HG02938 (cell line): ENCODE data around the gene MTCL3.
A peak's percentile ranks its signal among the peaks of the same experiment; 100 is the strongest.

Source experiments
- ATAC-seq: cut with Tn5 transposase; IDR thresholded peaks from one replicate; pipeline ENCODE4 v1.9.1; 2021; ENCODE audit warnings: mild to moderate bottlenecking, moderate library complexity; ENCODE audit not compliant: unreplicated experiment

MTCL3 gene

GRCh38 chr6:127515234-127515793 lies 3.8 kb downstream of the MTCL3 start:
- ATAC-seq = peak; percentile 4

DNA sequence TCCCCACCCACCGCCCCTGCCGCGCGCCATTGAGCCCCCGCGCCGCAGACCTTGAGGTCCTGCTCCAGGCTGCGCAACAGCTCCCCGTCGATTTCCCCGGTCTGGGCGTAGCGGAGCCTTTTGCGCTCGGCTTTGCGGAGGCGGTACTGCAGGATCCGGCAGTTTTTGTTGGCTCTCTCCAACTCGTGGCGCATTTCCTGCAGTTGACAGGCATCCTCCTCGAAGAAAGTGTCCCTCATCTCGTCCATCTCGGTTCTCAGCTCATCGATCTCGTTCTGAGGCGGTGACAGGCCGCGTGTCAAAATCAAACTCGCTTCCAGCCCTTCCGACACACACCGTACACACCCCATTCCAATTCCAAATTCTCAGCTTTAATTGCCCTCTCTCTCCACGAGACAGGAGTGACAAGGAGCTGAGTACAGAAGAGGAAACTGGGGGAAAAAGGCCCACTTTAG lies 4.3 kb downstream of the MTCL3 start:
- ATAC-seq = no peak

DNA sequence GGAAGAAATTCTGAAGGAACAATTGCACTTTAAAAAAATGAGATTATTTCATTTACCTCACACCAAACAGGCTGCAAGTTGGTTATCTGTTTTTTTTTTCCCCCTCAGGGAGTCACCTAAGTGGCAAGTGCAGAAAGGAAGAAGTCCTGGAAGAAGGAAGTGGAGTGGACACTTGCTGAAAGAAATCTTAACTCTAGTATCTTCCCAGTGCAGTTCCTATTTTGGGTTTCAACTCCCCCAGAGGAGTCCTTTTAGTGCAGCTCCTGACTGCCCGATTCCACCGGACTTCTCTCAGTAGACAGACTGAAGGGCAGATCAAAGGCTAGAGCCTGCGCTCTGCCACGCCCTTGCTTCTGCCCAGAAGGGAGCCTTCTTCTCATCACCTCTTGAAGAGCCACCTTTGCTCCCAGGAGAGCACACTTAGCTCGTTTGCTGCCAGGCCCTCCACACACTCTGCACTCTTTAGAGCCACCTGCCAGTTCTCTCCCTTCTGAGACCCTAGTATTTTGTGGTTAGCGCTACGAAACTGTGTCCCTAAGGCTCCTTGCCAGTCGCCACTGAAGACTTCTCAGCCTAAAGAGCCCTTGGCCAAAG lies 4.9 kb downstream of the MTCL3 start:
- no peak for ATAC-seq

DNA sequence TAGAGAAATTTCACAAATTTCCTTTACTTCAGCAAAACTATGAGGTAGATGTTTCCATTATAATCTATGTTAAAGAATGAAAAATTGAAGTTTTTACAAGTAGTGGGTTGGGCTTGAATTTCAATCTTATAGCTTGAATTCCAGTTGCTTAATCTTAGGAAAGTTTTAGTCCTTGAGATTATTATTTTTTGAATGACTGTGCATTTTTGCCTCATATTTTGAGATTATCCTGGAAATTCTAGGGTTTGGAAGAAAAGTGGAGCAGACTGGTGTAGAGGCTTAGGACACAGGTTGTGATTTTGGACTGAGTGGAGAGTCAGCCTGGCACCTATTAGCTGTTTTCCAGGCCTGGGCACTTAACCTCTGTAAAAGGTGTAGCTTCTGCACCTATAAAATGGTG lies 5.7 kb downstream of the MTCL3 start:
- ATAC-seq = no peak

DNA sequence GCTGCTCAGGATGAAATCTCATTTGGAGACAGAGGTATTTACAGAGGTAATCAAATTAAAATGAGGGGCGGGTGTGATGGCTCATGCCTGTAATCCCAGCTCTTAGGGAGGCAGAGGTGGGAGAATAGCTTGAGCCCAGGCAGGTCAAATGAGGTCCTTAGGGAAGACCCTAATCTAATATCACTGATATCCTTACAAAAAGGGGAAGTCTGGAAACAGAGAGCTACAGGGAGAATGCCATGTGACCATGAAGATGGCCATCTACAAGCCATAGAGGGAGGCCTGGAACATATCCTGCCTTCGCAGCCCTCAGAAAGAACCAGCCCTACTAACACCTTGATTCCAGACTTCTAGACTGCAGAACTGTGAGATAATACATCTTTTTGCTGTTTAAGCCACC lies 8.3 kb downstream of the MTCL3 start:
- ATAC-seq = no peak

DNA sequence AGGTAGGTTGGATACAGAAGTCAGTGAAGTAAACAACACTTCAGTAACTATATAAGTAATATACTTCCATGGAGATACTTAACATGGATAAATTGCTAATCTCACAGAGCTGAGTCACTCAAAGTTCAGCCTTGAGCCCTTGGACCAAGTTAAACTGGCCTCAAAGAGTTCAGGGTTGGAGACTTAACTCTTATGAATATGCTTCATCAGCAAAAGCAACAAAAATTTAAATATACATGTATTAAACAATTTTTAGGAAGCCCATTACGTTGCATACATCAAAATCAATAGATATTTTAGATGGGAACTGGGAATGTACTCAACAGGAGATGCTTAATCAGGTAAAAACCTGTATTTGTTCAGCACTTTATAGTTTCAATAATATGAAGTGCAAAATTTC lies 12.2 kb downstream of the MTCL3 start:
- ATAC-seq = no peak

DNA sequence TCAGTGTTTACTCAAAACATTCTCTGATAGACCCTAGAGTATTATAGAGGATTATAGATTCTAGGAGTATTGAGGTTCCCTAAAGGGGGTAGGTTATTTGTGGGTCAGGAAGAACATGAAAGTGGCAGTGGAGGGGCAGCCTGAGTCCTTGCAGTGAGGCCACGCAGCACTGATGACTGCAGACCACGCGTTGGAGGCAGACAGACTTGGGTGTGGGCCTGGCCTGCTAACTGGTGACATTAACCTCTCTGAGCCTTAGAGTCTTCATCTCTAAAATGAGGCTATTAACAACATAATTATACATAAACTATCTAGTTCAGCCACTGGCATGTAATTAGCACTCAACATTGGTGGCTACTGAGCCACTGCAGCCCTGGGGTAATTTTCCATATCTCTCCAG lies 16.1 kb downstream of the MTCL3 start:
- no peak for ATAC-seq

DNA sequence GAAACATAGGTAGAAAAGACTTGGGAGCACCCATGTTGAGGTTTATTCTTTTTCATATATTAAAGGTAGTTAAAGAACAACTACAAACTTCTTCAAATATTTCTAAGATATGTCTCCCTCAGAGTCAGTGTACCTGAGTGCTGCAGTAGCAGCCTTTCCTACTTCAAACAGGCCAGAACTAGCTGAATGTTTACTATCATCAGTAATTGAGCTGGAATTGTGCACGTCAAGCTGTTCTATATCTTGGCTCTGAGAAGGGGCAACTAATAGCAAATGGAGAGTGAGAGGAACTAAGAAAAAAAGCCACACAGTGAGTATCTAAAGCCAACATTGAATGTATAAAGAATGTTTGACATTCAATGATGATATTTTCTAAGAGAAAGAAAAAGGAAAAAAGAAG lies 21.7 kb downstream of the MTCL3 start:
- ATAC-seq = no peak

DNA sequence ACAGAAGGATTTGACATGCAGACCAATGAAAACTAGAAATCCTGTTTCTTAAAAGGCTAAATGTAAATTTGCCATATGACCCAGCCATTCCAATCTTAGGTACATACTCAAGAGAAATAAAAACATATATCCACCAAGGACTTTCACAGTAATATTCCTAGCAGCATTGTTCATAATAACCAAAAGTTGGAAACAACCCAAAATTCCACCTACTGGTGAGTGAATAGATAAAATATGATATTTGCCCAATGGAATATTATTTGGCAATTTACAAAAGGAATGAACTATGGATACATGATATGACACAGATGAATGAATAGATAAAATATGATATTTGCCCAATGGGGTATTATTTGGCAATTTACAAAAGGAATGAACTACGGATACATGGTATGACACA lies 22.7 kb downstream of the MTCL3 start:
- no peak for ATAC-seq

DNA sequence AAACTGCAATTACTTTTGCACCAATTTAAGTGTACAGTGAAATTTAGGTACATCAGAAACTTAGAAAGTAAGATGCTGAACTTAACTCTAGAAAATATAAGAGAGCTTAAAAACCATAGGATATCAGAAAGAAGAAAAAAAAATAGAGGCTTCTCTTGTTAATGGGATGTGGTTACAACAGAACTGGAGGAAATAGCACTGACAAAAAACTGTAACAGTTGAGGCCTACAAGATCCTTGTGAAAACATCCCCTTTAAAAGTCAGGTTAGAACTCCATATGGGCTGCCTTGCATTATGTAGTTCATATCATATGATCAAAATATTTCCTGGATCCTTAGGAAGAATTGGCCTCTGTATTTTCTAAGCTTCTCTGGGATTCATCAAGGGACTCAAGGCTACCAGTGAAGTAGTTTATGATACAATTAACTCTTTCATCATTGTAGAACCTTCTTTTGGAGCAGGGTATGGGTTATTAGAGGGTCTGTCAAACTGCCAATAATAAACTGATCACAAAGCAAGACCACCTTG lies 24.8 kb downstream of the MTCL3 start:
- ATAC-seq = no peak

DNA sequence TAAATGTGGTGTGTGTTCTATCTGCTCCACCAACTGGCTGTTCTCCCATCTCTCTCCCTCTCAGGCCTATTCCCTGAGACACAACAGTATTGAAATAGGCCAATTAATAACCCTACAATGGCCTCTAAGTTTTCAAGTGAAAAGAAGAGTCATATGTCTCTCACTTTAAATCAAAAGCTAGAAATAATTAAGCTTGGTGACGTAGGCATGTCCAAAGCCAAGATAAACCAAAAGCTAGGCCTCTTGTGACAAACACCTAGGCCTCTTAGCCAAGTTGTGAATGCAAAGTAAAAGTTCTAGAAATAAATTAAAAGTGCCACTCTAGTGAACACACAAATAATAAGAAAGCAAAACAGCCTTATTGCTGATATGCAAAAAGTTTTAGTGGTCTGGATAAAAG lies 29.9 kb downstream of the MTCL3 start:
- no peak for ATAC-seq

GRCh38 chr6:127486934-127487333 lies 32.2 kb downstream of the MTCL3 start:
- ATAC-seq = no peak

DNA sequence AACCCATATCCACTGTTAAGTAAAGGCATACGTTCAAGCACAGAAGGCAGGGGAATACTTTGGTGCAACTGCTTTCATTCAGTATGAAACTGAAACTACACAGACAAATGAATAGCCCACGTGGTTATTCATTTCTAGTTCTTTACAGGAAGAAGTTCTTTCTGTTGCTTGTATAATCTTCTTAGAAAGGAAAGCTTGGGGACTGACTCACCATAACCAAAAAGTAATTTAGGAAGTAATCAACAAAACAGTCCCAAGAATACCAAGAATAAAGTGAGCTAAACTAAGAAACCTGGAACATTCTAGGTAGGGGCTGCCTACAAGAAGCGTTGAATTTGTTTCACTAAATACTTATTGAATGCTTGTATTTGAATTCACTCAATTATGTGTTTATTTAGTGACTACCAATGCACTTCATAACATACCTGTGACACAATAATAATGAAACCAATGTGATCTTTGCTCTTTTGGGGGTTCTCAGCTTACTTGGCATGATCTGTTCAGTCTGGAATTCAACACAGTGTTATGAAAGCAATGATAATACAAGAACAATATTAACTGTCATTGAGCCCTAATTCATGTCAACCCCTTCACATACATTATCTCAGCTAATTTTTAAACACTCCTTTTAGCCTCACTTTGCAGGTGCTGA lies 34.8 kb downstream of the MTCL3 start:
- peak; percentile 99 for ATAC-seq

- ATAC-seq = peak; percentile 29
Observed at GRCh38 chr6:127483399-127484055, 35.6 kb downstream of the MTCL3 start.

DNA sequence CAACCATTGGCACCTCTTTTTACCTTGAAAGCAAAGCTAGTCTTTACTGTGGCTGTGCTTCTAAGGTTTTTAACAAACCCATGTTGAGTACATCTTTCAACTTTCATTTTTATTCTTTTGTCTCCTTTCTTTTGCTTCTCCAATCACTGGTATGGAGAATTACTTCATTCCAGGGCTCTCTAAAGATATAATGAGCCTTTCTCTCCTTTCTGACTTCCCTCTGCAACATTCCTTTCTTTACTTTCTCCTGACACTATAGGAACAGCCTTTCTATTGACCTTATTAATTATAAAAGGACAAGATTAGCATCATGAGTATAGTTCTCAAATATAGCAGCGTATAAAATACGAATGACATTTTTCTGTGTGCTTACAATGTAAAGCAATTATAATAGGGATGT lies 36.8 kb downstream of the MTCL3 start:
- no peak for ATAC-seq

GRCh38 chr6:127481628-127482027 lies 37.5 kb downstream of the MTCL3 start:
- ATAC-seq = no peak

GRCh38 chr6:127481111-127481510 lies 38.0 kb downstream of the MTCL3 start:
- ATAC-seq = no peak

- ATAC-seq = no peak
Observed at GRCh38 chr6:127477658-127478057, 41.5 kb downstream of the MTCL3 start.

GRCh38 chr6:127475823-127476176 lies 43.3 kb downstream of the MTCL3 start:
- no peak for ATAC-seq

- no peak for ATAC-seq
Observed at GRCh38 chr6:127475135-127475822, 43.9 kb downstream of the MTCL3 start.
